Measurements from ENCODE around the gene PTPRC. TPM values are rescaled to one million over a fixed set of nuclear protein-coding genes. Genes with fewer than 3 reads are reported as not detected.

PTPRC gene
- total RNA-seq, 2 experiments from 2014 or later = 177 to 241 TPM

- H3K36me3 ChIP-seq (ENCODE audit: insufficient read depth, low read length) = peaks cover 94% of the 10 kb centered on the region
These were observed 61.6 kb downstream of the PTPRC start for GRCh38 chr1:198700396-198700795.

GRCh38 chr1:198701250-198701649, 62.4 kb downstream of the PTPRC start:
- Histone ChIP-seq H3K9me3 (ENCODE audit: low read length) (no peaks in the 10 kb centered on the region; the same call in 1 of the 2 replicates), H3K9me2 (ENCODE audit: insufficient read depth, low read length) (no peaks in the 10 kb centered on the region), H3K4me1 (ENCODE audit: insufficient read depth, low read length, poor library complexity, severe bottlenecking) (peaks cover 37% of the 10 kb centered on the region), H3K4me3 (ENCODE audit: low read depth, low read length, poor library complexity, severe bottlenecking) (no peak overlapping the region), H3K4me2 (ENCODE audit: low read length) (peak overlapping the region; percentile 45), H3K79me2 (ENCODE audit: insufficient read depth, low read depth, low read length) (peaks cover 34% of the 10 kb centered on the region; the same call in 1 of the 2 replicates), H3K36me3 (ENCODE audit: insufficient read depth, low read length) (peaks cover 98% of the 10 kb centered on the region), H3K27ac (ENCODE audit: low read depth, low read length, poor library complexity, severe bottlenecking) (peak overlapping the region; percentile 48), H4K20me1 (ENCODE audit: insufficient read depth, low read length) (no peaks in the 10 kb centered on the region), H2AFZ (ENCODE audit: low read length) (no peak overlapping the region)
- CTCF ChIA-PET (ENCODE audit: unreplicated experiment) = interaction anchor here (1.0 to 1.1 kb wide), 2 partner anchors 10 to 17 kb away, joined by 5 read pairs; no protein-coding TSS in a partner anchor
- intact Hi-C loops (cut with micrococcal nuclease; ENCODE audit: unreplicated experiment) = loop anchor here (5.0 kb wide), 1 partner anchor 179 kb away; no protein-coding TSS in a partner anchor
- no TSS peak for BruUV-seq (replicated peaks)
- no peak for TF ChIP-seq EZH2phosphoT487 (IDR thresholded peaks at IDR 0.05; ENCODE audit: borderline replicate concordance, low read depth, low read length)
- POLR2A ChIA-PET = interaction anchor here (0.7 to 5.0 kb wide), 17 partner anchors 11 to 235 kb away, joined by 3 to 44 read pairs (median 4); no protein-coding TSS in a partner anchor
- no peak for DNase-seq (ENCODE audit: low spot score)

More at GRCh38 chr1:198700396-198700795, 61.6 kb downstream of the PTPRC start:
- ChIA-PET CTCF (ENCODE audit: unreplicated experiment) (no interaction called here), POLR2A (interaction anchor here (0.6 to 5.0 kb wide), 8 partner anchors 10 to 234 kb away, joined by 3 to 44 read pairs (median 4); no protein-coding TSS in a partner anchor)
- no TSS peak for BruUV-seq (replicated peaks)
- no peak for DNase-seq (ENCODE audit: low spot score)
- H3K4me3 ChIP-seq (ENCODE audit: low read depth, low read length, poor library complexity, severe bottlenecking) = no peak overlapping the region
- H4K20me1 ChIP-seq (ENCODE audit: insufficient read depth, low read length) = no peaks in the 10 kb centered on the region
- no peak overlapping the region for H2AFZ ChIP-seq (ENCODE audit: low read length)
- H3K79me2 ChIP-seq (ENCODE audit: insufficient read depth, low read depth, low read length) = peaks cover 39% of the 10 kb centered on the region
- H3K27ac ChIP-seq (ENCODE audit: low read depth, low read length, poor library complexity, severe bottlenecking) = peak overlapping the region; percentile 48
- no peaks in the 10 kb centered on the region for H3K9me2 ChIP-seq (ENCODE audit: insufficient read depth, low read length)
- no peaks in the 10 kb centered on the region; the same call in 1 of the 2 replicates for H3K9me3 ChIP-seq (ENCODE audit: low read length)
- H3K4me2 ChIP-seq (ENCODE audit: low read length) = peak overlapping the region; percentile 13; the same call in 1 of the 2 replicates
- no peak for TF ChIP-seq CTCF (conservative IDR thresholded peaks at IDR 0.05; ENCODE audit: low read length)
- TF ChIP-seq EZH2phosphoT487 (IDR thresholded peaks at IDR 0.05; ENCODE audit: borderline replicate concordance, low read depth, low read length) = no peak
- intact Hi-C loops (cut with micrococcal nuclease; ENCODE audit: unreplicated experiment) = loop anchor here (5.0 kb wide), 1 partner anchor 178 kb away; no protein-coding TSS in a partner anchor
- peaks cover 44% of the 10 kb centered on the region for H3K4me1 ChIP-seq (ENCODE audit: insufficient read depth, low read length, poor library complexity, severe bottlenecking)

- DNase-seq (ENCODE audit: low spot score) = peak; percentile 73
- no peaks in the 10 kb centered on the region for H3K9me2 ChIP-seq (ENCODE audit: insufficient read depth, low read length)
- no peak overlapping the region for H3K4me3 ChIP-seq (ENCODE audit: low read depth, low read length, poor library complexity, severe bottlenecking)
- H3K4me2 ChIP-seq (ENCODE audit: low read length) = peak overlapping the region; percentile 45
- H3K79me2 ChIP-seq (ENCODE audit: insufficient read depth, low read depth, low read length) = peaks cover 27% of the 10 kb centered on the region; the same call in 1 of the 2 replicates
- CTCF ChIA-PET (ENCODE audit: unreplicated experiment) = interaction anchor here (1.0 to 1.1 kb wide), 2 partner anchors 11 to 17 kb away, joined by 5 read pairs; no protein-coding TSS in a partner anchor
- POLR2A ChIA-PET = interaction anchor here (0.6 to 5.0 kb wide), 20 partner anchors 12 to 379 kb away, joined by 3 to 44 read pairs (median 4); no protein-coding TSS in a partner anchor
- peak overlapping the region; percentile 48 for H3K27ac ChIP-seq (ENCODE audit: low read depth, low read length, poor library complexity, severe bottlenecking)
- no peaks in the 10 kb centered on the region; the same call in 1 of the 2 replicates for H3K9me3 ChIP-seq (ENCODE audit: low read length)
- H4K20me1 ChIP-seq (ENCODE audit: insufficient read depth, low read length) = no peaks in the 10 kb centered on the region
- H3K36me3 ChIP-seq (ENCODE audit: insufficient read depth, low read length) = peaks cover 98% of the 10 kb centered on the region
- TF ChIP-seq CTCF (conservative IDR thresholded peaks at IDR 0.05; ENCODE audit: low read length) (no peak), EZH2phosphoT487 (IDR thresholded peaks at IDR 0.05; ENCODE audit: borderline replicate concordance, low read depth, low read length) (no peak)
- BruUV-seq (replicated peaks) = no TSS peak
- H2AFZ ChIP-seq (ENCODE audit: low read length) = no peak overlapping the region
- peaks cover 30% of the 10 kb centered on the region for H3K4me1 ChIP-seq (ENCODE audit: insufficient read depth, low read length, poor library complexity, severe bottlenecking)
- intact Hi-C loops (cut with micrococcal nuclease; ENCODE audit: unreplicated experiment) = loop anchor here (5.0 kb wide), 1 partner anchor 180 kb away; no protein-coding TSS in a partner anchor
These were observed 63.1 kb downstream of the PTPRC start for GRCh38 chr1:198701766-198702539.

All from OCI-LY7 (cell line).